Measurements from ENCODE around the gene SLCO2B1. TPM values are rescaled to one million over a fixed set of nuclear protein-coding genes. Genes with fewer than 3 reads are reported as not detected.

SLCO2B1 gene
- 0.57 to 0.92 TPM (median 0.60 TPM) in 3 replicates for total RNA-seq (2021)
- not detected for Bru-seq, nascent RNA
- long read RNA-seq, experiment 1 = 0 reads
- long read RNA-seq, experiment 2 = 0 reads
- long read RNA-seq, experiment 3 = 0 reads

- ChIA-PET POLR2A (no interaction called here), CTCF (interaction anchor here (1.0 to 3.7 kb wide), 3 partner anchors 9 to 128 kb away, joined by 4 to 27 read pairs (median 16); no protein-coding TSS in a partner anchor)
- ATAC-seq (no peak), DNase-seq (ENCODE audit: low spot score) (no peak)
- no peak within 1 kb of the TSS for H3K4me3 Mint-ChIP-seq
- H3K27ac Mint-ChIP-seq = no peak within 1 kb of the TSS
- TF ChIP-seq FOXP1 (CRISPR knock-in tag; IDR thresholded peaks at IDR 0.05; ENCODE audit: borderline replicate concordance) (no peak), CREM (CRISPR knock-in tag; IDR thresholded peaks at IDR 0.05) (no peak), TEAD4 (CRISPR knock-in tag; IDR thresholded peaks at IDR 0.05) (no peak), NFE2L1 (CRISPR knock-in tag; IDR thresholded peaks at IDR 0.05) (no peak), MLX (CRISPR knock-in tag; IDR thresholded peaks at IDR 0.05) (no peak), ATF6 (CRISPR knock-in tag; IDR thresholded peaks at IDR 0.05) (no peak), GTF2I (CRISPR knock-in tag; conservative IDR thresholded peaks at IDR 0.05) (no peak), SMAD3 (CRISPR knock-in tag; IDR thresholded peaks at IDR 0.05; ENCODE audit: borderline replicate concordance) (no peak), CBFB (CRISPR knock-in tag; IDR thresholded peaks at IDR 0.05; ENCODE audit: low read depth) (no peak), HMGXB4 (CRISPR knock-in tag; IDR thresholded peaks at IDR 0.05) (no peak), PRRX2 (CRISPR knock-in tag; IDR thresholded peaks at IDR 0.05) (no peak), ZNF263 (CRISPR knock-in tag; IDR thresholded peaks at IDR 0.05; ENCODE audit: low read depth) (no peak), SP1 (CRISPR knock-in tag; conservative IDR thresholded peaks at IDR 0.05) (no peak), NFATC4 (CRISPR knock-in tag; IDR thresholded peaks at IDR 0.05) (no peak), SOX15 (CRISPR knock-in tag; IDR thresholded peaks at IDR 0.05) (no peak), E2F4 (CRISPR knock-in tag; IDR thresholded peaks at IDR 0.05; ENCODE audit: borderline replicate concordance, low read depth) (no peak), USF2 (CRISPR knock-in tag; IDR thresholded peaks at IDR 0.05) (no peak), FOXK1 (CRISPR knock-in tag; IDR thresholded peaks at IDR 0.05) (no peak)
- TF ChIP-seq, protein P1, sequence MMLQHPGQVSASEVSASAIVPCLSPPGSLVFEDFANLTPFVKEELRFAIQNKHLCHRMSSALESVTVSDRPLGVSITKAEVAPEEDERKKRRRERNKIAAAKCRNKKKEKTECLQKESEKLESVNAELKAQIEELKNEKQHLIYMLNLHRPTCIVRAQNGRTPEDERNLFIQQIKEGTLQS (CRISPR knock-in tag; conservative IDR thresholded peaks at IDR 0.05) = no peak
- TF ChIP-seq, protein P2, sequence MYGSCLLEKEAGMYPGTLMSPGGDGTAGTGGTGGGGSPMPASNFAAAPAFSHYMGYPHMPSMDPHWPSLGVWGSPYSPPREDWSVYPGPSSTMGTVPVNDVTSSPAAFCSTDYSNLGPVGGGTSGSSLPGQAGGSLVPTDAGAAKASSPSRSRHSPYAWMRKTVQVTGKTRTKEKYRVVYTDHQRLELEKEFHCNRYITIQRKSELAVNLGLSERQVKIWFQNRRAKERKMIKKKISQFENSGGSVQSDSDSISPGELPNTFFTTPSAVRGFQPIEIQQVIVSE (CRISPR knock-in tag; IDR thresholded peaks at IDR 0.05; ENCODE audit: borderline replicate concordance) = no peak
- no peaks in the 10 kb centered on the region; the same call in 1 of the 2 replicates for H3K27me3 Mint-ChIP-seq (ENCODE audit: low read depth)
- H3K36me3 Mint-ChIP-seq = no peaks in the 10 kb centered on the region
- no peaks in the 10 kb centered on the region for H3K4me1 Mint-ChIP-seq
- H3K9me3 Mint-ChIP-seq = no peaks in the 10 kb centered on the region
These were observed at the start of gene SLCO2B1 for GRCh38 chr11:75150879-75151278. Gene SLCO2B1, plus strand, starts transcription at chr11:75151107. Its CDS starts 275 bp downstream, at chr11:75151382.
